Suprapubic skin (tissue), 4 donors: ENCODE data around the gene KCTD1.

Experiments used
- POLR2A ChIP-seq, 2 donors: fragments of 450-650 bp; IDR thresholded peaks; one replicate each; pipeline ENCODE4 v1.6.1; 2017; ENCODE audit warnings: antibody characterized with exemption in 2 of 2, mild to moderate bottlenecking in 2 of 2, moderate library complexity in 2 of 2
- POLR2AphosphoS5 ChIP-seq, 3 donors: sonication (generic); formaldehyde crosslinking; IDR thresholded peaks; one replicate each; pipeline ENCODE4 v1.6.1; 2017; ENCODE audit warnings: antibody characterized with exemption in 3 of 3
- TF ChIP-seq, protein P1 (sequence below), 2 donors: fragments of 200-600 bp in 1 of 2; fragments of 450-650 bp in 1 of 2; sonication (generic) in 1 of 2; IDR thresholded peaks; one replicate each; pipeline ENCODE4 v1.5.1; 2016 to 2019; ENCODE audit warnings: antibody characterized with exemption in 2 of 2, mild to moderate bottlenecking in 1 of 2, moderate library complexity in 1 of 2

DNA sequence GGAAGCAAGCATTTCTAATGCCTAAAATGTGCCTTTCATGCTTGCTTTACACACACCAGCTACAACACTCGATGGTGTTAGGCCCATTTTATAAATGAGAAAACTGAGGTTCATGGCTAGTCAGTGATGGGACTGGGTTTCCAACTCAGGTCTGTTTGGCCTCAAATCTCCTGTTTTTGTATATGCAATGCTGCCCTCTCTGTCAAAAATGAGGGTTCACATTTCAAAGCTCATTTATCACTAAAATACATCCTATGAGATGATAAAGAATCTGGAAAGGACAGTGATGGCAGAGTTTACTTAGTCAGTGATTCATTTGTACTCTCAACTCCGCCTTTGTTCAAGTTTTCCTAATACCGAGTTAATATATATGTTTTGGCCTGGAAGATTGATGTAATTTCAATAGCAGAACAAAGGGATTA is 92.3 kb downstream of the KCTD1 start:
- TF ChIP-seq, protein P1, sequence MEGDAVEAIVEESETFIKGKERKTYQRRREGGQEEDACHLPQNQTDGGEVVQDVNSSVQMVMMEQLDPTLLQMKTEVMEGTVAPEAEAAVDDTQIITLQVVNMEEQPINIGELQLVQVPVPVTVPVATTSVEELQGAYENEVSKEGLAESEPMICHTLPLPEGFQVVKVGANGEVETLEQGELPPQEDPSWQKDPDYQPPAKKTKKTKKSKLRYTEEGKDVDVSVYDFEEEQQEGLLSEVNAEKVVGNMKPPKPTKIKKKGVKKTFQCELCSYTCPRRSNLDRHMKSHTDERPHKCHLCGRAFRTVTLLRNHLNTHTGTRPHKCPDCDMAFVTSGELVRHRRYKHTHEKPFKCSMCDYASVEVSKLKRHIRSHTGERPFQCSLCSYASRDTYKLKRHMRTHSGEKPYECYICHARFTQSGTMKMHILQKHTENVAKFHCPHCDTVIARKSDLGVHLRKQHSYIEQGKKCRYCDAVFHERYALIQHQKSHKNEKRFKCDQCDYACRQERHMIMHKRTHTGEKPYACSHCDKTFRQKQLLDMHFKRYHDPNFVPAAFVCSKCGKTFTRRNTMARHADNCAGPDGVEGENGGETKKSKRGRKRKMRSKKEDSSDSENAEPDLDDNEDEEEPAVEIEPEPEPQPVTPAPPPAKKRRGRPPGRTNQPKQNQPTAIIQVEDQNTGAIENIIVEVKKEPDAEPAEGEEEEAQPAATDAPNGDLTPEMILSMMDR (IDR thresholded peaks at IDR 0.05), result no peak
- TF ChIP-seq POLR2A (IDR thresholded peaks at IDR 0.05) (no peak), POLR2AphosphoS5 (IDR thresholded peaks at IDR 0.05) (no peak)
